Peyer's patch (tissue), 4 donors: ENCODE measurements around the gene SPRYD7. TPM values are rescaled to one million over a fixed set of nuclear protein-coding genes. Genes with fewer than 3 reads are reported as not detected.

Experiments used
- DNase-seq, 3 donors: peaks; one replicate each; pipeline ENCODE4 v3.0.0-alpha.2; 2017 to 2019
- H3K27ac ChIP-seq, 4 donors: fragments of 200-600 bp; sonication (generic); one replicate each; pipeline ENCODE4 v1.5.1; 2016 to 2019
- H3K27me3 ChIP-seq, 2 donors: fragments of 200-600 bp; sonication (generic); one replicate each; pipeline ENCODE4 v1.5.1; 2019
- H3K36me3 ChIP-seq, 3 donors: fragments of 200-600 bp; sonication (generic); one replicate each; pipeline ENCODE4 v1.5.1; 2016 to 2019
- H3K4me1 ChIP-seq, 4 donors: fragments of 200-600 bp; sonication (generic); one replicate each; pipeline ENCODE4 v1.5.1; 2016 to 2019
- H3K4me3 ChIP-seq, 4 donors: fragments of 200-600 bp; sonication (generic); 1 replicate in 3 of 4; 2 replicates in 1 of 4; pipeline ENCODE4 v1.5.1; 2016 to 2019; ENCODE audit warnings: mild to moderate bottlenecking in 1 of 4
- H3K9me3 ChIP-seq, 4 donors: fragments of 200-600 bp; sonication (generic); one replicate each; pipeline ENCODE4 v1.5.1; 2016 to 2019; ENCODE audit warnings: mild to moderate bottlenecking in 1 of 4
- CTCF ChIP-seq, 6 experiments: fragments of 450-650 bp in 4 of 6; fragments of 200-600 bp in 2 of 6; sonication (generic) in 1 of 6; IDR thresholded peaks; one replicate each; pipeline ENCODE4 v1.5.1; 2017 to 2019; ENCODE audit warnings: antibody characterized with exemption in 6 of 6, mild to moderate bottlenecking in 3 of 6, moderate library complexity in 1 of 6
- POLR2A ChIP-seq, 2 donors: fragments of 450-650 bp; IDR thresholded peaks; one replicate each; pipeline ENCODE4 v1.5.1; 2017; ENCODE audit warnings: antibody characterized with exemption in 2 of 2, mild to moderate bottlenecking in 2 of 2, moderate library complexity in 2 of 2
- total RNA-seq, 4 donors: library from RNA; depleted of rRNA; stranded (reverse); fragments of >200 nt; gene quantifications; one replicate each; pipeline ENCODE4 v1.1.0, GENCODE V29; 2016

The SPRYD7 gene
- total RNA-seq, 4 donors from 2014 or later = 5.8 to 10.3 (median 7.3) TPM

- no peaks in the 10 kb centered on the region for H3K27me3 ChIP-seq
- TF ChIP-seq CTCF (IDR thresholded peaks at IDR 0.05) (no peak), POLR2A (IDR thresholded peaks at IDR 0.05) (no peak)
- H3K27ac ChIP-seq = no peak overlapping the region
- no peak overlapping the region for H3K4me3 ChIP-seq
- H3K36me3 ChIP-seq = no peaks in the 10 kb centered on the region
- no peaks in the 10 kb centered on the region for H3K4me1 ChIP-seq
- H3K9me3 ChIP-seq = no peaks in the 10 kb centered on the region
- DNase-seq = no peak
Observed at GRCh38 chr13:49975826-49976225, 39.7 kb upstream of the SPRYD7 start.

GRCh38 chr13:49972709-49973108 lies 36.6 kb upstream of the SPRYD7 start:
- TF ChIP-seq POLR2A (IDR thresholded peaks at IDR 0.05) (no peak), CTCF (IDR thresholded peaks at IDR 0.05) (no peak)
- no peak for DNase-seq

GRCh38 chr13:49967456-49967855 lies 31.3 kb upstream of the SPRYD7 start:
- H3K9me3 ChIP-seq = no peaks in the 10 kb centered on the region
- TF ChIP-seq CTCF (IDR thresholded peaks at IDR 0.05) (no peak), POLR2A (IDR thresholded peaks at IDR 0.05) (no peak)
- no peak overlapping the region for H3K4me3 ChIP-seq
- no peaks in the 10 kb centered on the region for H3K27me3 ChIP-seq
- no peak overlapping the region for H3K27ac ChIP-seq
- no peaks in the 10 kb centered on the region for H3K36me3 ChIP-seq
- H3K4me1 ChIP-seq = no peaks in the 10 kb centered on the region
- DNase-seq = no peak

More at GRCh38 chr13:49972709-49973108, 36.6 kb upstream of the SPRYD7 start:
- Histone ChIP-seq H3K4me1 (no peaks in the 10 kb centered on the region), H3K36me3 (no peaks in the 10 kb centered on the region), H3K9me3 (no peaks in the 10 kb centered on the region), H3K27me3 (no peaks in the 10 kb centered on the region), H3K27ac (no peak overlapping the region), H3K4me3 (no peak overlapping the region)

GRCh38 chr13:49958321-49958720 lies 22.2 kb upstream of the SPRYD7 start:
- H3K27me3 ChIP-seq = no peaks in the 10 kb centered on the region
- H3K27ac ChIP-seq = no peak overlapping the region
- no peaks in the 10 kb centered on the region for H3K9me3 ChIP-seq
- no peak for DNase-seq
- H3K36me3 ChIP-seq = no peaks in the 10 kb centered on the region
- H3K4me1 ChIP-seq = peaks cover 0 to 16% (median 0%) of the 10 kb centered on the region in 4 donors
- H3K4me3 ChIP-seq = no peak overlapping the region
- TF ChIP-seq CTCF (IDR thresholded peaks at IDR 0.05) = no peak
- no peak for TF ChIP-seq POLR2A (IDR thresholded peaks at IDR 0.05)

- Histone ChIP-seq H3K27ac (no peak overlapping the region), H3K27me3 (no peaks in the 10 kb centered on the region), H3K4me3 (no peak overlapping the region), H3K36me3 (no peaks in the 10 kb centered on the region), H3K9me3 (no peaks in the 10 kb centered on the region), H3K4me1 (peaks cover 0 to 16% (median 0%) of the 10 kb centered on the region in 4 donors)
- TF ChIP-seq CTCF (IDR thresholded peaks at IDR 0.05) = no peak
- no peak for TF ChIP-seq POLR2A (IDR thresholded peaks at IDR 0.05)
- DNase-seq = no peak
Observed at GRCh38 chr13:49956131-49956530, 20.0 kb upstream of the SPRYD7 start.
